GM18909 (cell line): ENCODE measurements around the gene CD59.
A peak's percentile ranks its signal among the peaks of the same experiment; 100 is the strongest.
"Not testable (repeated sequence)": the region's sequence is repeated elsewhere in the genome, so short reads cannot be mapped to it uniquely, and the experiment has no call there.

Source experiments
- ATAC-seq: cut with Tn5 transposase; IDR thresholded peaks from one replicate; pipeline ENCODE4 v1.9.1; 2021; ENCODE audit warnings: mild to moderate bottlenecking; ENCODE audit not compliant: unreplicated experiment, poor library complexity

CD59 gene

DNA sequence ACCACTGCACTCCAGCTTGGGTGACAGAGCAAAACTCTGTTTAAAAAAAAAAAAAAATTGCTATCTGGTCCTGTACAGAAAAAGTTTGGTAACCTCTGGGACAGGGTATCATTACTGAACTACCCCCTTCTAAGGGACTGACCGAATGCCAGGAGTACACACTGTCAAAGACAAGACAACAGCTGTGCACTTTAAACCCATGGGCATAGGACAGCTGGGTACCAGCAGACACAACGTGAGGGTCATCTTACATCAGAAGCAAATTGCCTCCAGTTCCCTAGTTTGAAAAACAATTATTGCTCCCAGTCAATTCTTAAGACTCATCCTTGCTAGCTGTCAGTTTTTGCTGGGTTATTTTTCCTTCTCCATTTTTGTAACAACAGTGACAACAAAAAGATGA is 17.8 kb downstream of the CD59 start:
- no peak for ATAC-seq

DNA sequence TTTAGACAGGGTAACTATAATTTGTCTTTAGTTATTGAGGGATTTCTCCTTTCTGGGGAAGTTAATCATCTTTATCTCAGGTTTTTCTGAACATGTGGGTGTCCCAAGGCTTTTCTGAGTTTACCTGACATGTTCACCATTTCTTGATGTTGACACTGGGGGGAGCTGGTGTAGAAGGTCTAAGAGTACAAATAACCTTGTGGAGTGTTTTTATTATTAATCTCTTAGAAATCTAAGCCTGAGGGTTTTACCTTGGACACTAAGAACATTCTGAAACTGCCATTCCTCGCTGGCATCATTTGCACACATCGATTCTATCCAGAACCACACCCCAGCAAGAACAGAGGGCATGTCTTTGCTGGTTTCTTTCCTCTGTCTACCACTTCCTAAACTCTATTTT is 20.0 kb downstream of the CD59 start:
- no peak for ATAC-seq

DNA sequence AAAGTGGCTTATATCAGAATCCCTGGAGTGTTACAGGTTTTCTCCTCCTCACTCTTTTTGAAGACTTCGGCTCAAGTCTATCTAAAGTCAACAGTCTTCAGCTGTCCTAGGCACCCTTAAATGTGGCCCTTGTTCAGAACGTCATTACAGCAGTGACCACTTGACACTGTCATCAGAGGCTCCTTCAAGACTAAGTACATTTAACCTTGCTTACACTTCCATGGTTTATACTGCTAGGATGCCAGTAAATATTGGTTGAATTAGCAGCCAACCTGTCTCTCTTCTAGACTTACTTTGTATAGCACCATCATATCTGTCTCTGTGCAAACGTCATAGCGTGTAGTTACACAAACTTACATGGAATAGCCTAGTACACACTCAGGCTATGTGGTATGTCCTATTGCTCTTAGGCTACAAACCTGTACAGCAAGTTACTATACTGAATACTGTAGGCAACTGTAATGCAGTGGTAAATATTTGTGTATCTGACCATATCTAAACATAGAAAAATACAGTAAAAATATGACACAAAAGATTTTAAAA is 22.3 kb downstream of the CD59 start:
- ATAC-seq = no peak

DNA sequence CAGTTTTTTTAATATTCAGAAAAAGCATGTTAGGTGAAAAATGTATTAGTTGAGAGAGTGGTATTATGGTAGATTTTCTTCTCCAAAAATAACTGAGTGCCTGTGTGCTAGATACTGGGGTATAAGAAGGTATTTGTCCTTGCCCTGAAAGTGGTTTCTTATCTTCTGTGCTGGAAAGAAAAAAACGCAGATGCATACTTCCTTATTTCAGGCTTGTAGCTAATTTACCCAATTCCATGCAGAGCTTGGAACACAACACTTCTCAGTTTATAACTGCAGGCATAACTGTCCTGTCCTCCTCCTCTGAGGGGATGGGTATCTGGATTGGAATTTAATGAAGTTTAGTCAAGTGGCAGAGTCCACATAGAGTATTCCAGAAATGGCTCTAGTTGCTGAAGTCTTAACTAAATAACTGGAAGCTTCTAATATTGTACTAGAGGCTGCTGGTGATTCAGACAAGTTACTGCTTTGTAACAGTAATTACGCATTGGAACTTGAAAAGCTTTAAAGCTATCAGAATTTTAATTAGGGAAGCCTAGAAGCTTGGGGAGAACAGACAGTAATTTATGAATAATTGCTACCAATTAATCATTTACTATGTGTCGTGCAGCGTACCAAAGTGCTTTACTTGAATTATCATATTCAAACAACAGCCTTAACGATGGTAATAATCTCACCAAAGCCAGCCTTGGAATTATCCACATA is 22.9 kb downstream of the CD59 start:
- ATAC-seq = no peak

GRCh38 chr11:33712436-33712835 is 23.8 kb downstream of the CD59 start:
- no peak for ATAC-seq

DNA sequence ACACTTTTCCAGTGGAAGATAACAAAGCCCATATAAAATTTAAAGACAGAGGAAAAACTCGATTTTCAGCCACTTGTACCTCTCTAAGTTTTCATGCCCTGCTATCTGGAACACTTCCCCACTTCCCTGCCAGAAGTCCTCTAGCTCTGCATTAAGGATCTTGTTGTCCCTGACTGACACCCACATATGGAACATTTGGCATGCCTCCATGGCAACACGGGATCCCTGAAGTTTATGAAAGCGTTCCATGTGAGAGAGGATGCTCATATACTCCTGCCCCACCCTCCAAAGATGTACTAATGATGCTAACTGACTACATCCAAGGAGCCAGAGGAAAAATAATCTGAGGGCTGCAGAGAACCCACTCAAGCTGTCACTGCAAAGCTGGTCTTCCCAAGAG is 26.8 kb downstream of the CD59 start:
- ATAC-seq = no peak

GRCh38 chr11:33708985-33709384 is 27.2 kb downstream of the CD59 start:
- no peak for ATAC-seq

- ATAC-seq = not testable (repeated sequence)
These were observed 28.4 kb downstream of the CD59 start for GRCh38 chr11:33707831-33708230.

DNA sequence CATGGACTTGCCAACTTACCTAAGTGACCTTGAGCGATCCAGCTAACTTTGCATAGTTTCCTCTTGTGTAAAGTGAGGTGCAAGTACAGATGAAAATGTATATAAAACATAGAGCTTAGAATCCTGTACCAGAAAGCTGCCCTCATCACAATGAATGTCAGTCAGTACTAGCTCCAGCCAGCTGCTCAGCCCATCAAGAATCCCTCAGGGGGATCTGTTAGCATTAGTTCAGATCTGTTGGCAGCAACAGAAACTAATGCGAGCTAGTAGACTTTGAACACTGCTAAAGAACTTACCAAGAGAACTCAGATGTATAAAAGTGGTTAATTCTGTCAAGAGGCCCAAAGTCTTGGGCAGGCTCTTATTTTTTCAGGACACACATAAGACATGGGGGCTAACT is 29.3 kb downstream of the CD59 start:
- ATAC-seq = no peak

DNA sequence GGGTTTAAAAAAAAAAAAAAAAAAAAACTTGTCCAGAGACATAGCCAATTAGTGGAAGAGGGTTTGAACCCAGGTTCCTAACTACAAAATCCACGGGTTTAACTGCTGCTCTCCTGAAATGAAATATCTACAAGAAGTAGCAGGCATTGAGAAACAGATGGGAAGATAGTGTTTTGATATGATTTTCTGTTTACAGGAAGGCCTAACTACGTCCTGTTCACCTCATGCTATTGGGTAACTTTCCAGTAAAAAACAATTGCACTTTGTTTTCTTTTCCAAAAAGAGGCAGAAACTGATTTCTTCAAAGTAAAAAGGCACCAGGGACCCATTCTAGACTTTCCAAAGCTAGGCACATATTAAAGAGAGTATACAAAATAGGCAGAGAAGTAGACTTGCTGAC is 29.7 kb downstream of the CD59 start:
- no peak for ATAC-seq

DNA sequence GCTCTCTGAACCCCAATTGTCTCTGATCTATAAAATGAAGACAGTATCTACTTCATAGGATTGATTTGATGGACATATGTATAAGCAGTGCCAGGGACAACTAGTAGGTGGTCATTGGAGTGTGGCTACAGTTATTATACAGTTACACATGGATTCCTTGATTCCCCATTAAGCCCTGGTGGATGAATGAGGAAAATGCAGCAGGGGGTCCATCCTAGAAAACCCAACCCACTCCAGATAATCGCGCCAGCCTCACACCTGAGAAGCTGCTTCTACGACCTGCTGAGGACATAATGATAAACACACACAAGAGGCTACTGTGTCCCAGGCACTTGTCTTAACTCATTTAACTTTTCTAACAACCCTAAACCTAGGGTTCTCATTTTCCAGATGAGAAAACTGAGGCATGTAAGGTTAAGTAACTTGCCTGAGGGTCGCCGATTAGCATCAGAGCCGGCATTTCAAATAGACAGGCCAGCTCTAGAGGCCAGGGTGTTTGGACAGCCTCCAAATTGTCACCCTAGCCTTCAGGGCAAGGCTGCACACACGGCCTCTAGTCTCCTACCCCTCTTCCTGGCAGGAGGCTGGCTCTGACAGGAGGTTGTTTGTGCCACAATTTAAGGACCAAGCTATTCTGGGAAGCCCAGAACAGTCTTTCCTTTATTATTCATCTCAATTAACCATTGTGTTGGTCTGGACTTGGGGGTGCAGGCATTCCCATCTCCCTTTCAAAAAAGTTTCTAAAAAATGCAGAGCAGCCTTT is 31.8 kb downstream of the CD59 start:
- ATAC-seq = no peak

GRCh38 chr11:33703788-33704187 is 32.4 kb downstream of the CD59 start:
- no peak for ATAC-seq

GRCh38 chr11:33703234-33703633 is 33.0 kb downstream of the CD59 start:
- ATAC-seq = no peak

DNA sequence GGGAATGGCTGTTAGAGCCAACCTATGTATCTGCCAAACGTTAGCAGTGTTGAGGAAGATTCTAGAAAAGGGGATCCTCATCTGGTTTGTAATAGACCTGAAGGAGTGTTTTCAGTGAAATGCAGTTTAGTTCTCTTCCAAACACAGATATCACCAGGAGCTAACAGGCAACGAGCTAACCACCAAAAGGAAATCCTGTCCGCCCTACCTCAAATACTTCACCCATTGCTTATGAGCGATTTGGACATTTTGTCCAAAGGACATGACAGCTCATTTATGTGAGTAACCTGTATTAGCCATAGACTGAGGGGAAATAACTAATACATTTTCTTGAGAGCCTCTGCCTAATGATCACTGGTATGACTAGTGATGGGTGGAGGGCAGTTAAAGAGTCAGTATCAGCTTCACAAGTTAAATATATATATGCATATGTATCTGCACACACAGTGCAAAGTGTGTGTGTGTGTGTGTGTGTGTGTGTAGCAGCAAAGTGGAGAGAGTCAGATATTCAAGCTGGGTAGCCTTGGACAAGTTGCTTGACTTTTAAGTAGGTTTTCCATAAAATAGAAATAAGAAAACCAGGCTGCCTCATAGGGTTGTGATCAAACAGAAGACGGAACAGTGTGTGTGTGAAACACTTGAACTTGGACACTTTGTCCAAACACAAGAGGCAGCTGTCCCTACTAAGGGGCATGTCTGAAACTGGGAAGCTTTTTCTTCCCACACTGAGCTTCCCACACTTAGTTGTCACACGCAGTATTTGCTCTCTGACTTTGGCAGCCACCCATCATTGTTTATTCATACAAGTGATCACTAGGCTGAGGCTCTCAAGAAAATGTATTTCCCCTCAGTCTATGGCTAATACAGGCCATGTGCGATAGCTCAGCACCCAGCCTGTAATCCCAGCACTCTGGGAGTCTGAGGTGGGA is 34.7 kb downstream of the CD59 start:
- no peak for ATAC-seq

GRCh38 chr11:33700502-33701271 is 35.5 kb downstream of the CD59 start, which contains the start of gene C11orf91:
Gene C11orf91, minus strand, starts transcription at chr11:33700826. Its CDS starts 86 bp downstream, at chr11:33700740.
- peak; percentile 88 for ATAC-seq

GRCh38 chr11:33700063-33700501 is 36.1 kb downstream of the CD59 start:
- no peak for ATAC-seq

- no peak for ATAC-seq
These were observed 36.6 kb downstream of the CD59 start for GRCh38 chr11:33699515-33700062.

DNA sequence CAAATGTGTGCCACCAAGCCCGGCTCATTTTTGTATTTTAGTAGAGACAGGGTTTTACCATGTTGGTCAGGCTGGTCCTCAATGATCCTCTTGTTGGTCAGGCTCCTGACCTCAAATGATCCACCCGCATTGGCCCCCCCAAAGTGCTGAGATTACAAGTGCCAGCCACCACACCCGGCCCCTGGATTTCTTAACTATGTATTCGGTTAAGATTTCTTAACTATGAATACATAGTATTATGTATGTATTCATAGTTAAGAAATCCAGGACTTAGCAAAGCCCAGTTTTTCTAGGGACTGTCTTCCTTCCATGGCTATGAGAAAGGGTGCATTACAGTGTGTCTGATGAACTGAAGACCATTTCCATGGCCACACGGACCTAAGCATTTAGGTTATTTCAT is 37.3 kb downstream of the CD59 start:
- no peak for ATAC-seq

DNA sequence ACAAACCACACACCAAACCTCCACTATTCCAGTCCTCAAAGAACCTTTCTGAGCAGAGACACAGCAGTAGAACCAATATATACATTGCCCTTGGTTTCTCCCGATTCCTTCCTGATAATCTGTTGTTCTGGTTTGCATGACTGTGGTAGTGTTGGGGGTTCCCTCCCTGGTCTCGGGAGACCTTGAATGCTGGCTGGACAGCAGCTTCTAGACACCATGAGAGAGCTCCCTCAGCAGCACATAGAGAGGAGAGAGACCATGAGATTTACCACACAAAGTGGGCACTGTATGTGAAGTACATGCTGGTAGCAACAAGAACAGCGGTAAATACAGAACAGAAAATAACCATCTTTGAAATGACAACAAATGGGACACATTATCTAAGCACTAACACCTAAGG is 38.2 kb downstream of the CD59 start:
- ATAC-seq = no peak
